SHP77 treated with DMSO at 0.1 percent for 48 hours (cell line): ENCODE results near the gene BLOC1S3.
A peak's percentile ranks its signal among the peaks of the same experiment; 100 is the strongest.

Experiments
- DNase-seq: peaks from one replicate; lab custom pipeline; 2025; lab: John Stamatoyannopoulos, UW

BLOC1S3 gene, protein sequence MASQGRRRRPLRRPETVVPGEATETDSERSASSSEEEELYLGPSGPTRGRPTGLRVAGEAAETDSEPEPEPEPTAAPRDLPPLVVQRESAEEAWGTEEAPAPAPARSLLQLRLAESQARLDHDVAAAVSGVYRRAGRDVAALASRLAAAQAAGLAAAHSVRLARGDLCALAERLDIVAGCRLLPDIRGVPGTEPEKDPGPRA

DNA sequence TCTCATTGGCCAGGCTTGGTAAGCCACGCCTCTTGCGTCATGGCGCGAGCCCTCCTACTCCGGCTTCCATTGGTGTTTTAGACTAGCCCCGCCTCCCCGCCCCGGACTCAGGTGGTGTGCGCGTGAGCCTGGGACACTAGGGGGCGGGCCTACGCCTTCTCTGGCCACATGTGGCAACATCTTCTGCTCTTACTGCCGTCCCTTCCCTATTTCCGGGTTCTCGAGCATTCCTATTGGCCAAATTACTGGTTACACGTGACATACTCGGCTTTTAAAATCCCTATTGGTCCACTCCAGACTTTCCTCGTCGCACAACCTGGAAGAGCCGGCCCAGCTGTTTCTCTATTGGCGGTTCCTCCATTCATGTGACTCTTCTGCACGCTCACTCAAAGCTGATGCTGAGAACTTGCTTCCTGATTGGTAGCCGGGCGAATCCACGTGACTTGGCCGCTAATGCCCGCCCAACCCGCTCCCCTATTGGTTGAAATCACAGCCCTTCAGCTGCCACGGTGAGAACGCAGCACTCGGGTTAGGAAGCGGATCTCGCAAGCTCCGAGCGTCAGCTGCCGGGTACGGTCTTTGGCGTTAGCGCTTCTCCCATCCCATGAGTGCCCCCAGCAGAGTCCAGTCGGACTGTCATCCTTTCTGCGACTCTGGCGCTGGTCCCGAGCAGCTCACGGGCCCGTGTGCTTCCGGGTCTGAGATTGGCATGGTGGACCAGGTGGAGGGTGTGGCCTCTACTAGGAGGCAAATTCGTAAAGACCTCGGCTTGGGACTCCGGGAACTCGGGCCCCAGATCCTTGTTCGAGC is at the start of gene BLOC1S3:
TSS of gene BLOC1S3 (plus strand) at position 523 of the 810 bp plus-strand sequence. CDS start 513 bp downstream, outside the sequence.
- DNase-seq: peak; percentile 100

DNA sequence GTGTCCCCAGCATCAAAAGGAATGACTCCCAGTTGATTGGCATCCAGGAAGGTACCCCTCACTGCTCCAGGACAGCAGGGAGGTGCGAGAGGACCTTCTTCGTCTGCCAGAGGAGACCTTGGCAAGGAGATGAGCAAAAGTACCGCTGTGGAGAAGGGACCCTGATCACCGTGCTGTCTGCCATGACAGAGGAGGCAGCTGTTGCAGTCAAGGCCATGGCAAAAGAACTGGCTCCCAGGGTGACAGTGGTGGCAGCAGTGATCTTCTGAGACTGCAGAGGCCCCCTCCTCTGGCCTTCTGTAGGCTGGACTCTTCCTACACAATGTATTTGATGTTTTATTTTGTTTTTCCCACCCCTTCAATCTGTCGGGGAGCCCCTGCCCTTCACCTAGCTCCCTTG is 49.8 kb upstream of the BLOC1S3 start:
- no peak for DNase-seq

DNA sequence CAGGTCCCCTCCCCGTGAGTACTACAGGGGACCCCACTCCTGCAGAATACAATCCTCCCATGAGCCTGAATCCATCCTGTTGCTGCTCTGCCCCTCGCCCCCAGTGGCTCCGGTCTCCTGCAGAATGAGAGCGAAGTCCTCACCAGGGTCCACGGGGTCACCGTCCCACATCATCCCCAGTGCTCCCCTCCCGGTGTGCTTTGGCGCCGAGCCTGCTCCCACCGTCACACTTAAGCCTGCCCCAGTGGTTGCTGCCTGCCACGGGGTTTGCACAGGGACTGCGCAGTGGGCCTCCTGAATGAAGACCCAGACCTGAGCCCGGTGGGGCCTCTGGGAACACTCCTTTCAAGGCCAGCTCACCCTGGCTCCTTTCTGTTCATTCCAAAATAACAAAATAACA is 48.3 kb upstream of the BLOC1S3 start:
- DNase-seq: no peak

DNA sequence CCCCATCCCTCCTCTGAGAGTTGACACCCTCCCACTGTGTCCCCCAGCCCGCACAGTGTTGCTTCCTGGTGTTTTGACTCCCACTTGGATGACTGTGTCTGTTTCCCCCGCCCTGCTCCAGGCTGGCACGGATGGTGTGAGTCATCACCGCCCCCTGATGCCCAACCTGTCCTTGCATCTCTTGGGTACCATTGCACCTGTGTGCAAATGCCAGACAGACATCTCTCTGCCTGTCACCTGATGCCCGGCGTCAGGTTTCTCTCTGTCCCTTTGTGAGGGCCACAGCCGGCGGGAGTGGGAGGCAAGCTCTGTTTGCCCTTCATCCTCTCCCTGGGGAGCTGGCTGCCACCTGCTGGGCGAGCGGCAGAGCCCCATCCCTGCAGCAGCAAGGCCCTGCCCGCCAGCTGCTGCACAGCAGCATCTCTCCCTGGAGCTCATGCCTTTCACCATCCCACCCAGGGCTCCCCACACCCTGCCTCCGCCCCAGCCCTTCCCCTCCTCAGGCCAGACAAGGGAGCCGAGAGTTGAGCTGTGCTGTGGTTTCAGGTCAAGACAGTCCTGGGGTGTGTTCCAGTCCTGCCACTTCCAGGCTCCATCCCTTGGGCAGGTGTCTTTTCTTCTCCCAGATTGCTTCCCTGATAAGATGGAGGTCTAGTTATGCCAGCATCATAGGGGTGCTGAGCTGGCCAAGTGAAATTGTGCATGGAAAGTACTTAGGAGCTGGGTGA is 47.5 kb upstream of the BLOC1S3 start:
- DNase-seq: peak; percentile 75

DNA sequence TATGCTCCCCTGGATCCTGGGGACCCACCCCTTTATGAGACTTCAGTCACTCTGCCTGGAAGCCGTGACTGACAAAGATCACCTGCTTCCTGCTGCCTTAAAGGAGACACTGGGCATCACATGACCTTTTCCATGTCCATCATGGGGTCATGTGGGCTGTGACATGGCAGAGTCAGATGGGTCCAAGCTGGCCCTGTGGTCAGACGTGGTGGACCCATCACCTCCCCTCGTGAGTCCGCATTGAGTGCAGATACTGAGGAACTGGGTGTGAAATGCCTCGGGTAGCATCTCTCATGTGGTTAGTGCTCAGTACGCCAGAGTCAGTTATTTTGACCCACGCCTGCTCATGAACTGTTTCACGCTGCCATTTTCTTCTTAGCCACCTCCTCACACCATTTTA is 44.9 kb upstream of the BLOC1S3 start:
- no peak for DNase-seq

DNA sequence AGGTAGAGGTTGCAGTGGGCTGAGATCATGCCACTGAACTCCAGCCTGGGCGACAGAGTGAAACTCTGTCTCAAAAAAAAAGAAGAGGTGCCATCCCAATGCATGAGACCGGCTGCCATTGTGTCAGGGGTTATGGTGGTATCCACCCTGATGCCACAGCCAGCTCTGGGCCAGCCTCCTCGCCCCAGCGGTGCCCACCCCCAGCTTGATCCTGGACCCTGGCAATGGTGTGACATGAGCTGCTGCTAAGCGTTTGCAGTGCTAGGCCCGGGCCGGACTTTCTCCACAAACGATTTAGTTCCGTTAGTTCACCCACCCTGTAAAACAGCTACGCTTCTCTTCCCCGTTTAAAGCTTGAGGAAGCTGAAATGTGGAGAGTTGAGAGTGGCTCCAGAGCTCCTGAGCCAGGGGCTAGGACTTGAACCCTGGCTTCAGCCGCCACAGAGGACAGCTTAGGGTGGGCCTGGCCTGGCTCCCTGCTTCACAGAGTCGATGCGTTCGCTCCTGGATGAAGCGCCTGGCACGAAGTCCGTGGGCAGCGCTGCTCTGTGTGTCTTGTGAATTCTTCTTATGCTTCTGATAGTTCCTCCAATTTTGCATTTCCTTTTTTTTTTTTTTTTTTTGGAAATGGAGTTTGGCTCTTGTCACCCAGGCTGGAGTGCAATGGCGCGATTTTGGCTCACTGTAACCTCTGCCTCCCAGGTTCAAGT is 43.3 kb upstream of the BLOC1S3 start:
- no peak for DNase-seq

DNA sequence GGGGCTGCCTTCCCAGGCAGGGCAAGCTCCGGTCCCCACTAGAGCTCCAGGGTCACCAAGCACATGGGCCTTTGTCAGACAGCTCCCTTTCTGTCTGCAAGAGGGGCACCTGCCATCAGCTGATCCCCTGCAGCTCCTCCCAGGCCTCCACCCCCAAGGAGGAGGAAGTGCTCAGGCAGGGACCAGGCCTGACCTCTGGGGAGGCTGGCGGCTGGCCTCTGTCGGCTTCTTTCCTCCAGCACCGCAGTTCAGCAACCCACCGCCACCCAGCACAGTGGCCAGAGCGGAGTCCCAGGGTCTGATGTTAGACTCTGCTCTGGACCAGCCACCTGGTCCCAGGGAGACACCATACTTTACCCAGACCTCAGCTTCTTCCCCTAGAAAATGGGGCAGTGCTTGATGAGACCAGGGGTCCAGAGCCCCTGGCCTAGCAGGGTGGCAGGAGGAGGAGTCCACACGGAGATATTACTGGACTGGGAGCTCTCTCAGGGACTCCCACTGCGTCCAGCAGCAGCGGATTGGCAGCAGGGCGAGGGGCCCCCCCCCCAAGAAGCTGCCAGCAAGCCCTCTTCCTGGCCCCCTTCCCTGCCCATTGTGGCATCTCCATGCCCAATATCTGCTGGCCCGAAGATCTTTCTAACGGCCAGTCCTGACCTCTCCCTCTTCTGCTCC is 41.9 kb upstream of the BLOC1S3 start:
- no peak for DNase-seq

DNA sequence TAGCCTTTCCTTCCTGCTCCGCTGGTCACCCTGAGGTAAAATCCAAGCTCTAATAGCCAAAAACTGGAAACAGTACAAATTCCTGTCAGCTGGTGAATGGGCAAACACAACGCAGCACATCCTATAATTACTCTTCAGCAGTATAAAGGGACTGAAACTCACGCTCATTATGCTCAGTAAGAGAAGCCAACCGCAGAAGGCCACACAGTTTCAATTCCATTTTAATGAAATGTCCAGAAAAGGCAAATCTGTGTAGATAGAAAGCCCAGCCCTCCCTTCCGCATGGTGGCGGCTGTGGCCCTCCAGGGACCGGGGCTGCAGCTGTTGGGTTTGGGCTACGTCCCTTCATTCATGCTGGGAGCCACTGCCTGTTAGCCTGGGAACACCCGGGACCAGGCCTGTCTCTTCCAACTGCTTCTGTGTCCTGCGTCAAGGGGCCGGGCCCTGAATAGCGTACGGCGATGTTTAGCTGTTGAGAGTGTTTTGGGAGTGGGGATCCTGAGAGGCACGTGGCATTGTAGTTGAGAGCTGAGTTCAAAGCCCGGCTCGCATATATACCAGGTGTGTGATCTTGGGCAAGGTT is 41.3 kb upstream of the BLOC1S3 start:
- DNase-seq: no peak

DNA sequence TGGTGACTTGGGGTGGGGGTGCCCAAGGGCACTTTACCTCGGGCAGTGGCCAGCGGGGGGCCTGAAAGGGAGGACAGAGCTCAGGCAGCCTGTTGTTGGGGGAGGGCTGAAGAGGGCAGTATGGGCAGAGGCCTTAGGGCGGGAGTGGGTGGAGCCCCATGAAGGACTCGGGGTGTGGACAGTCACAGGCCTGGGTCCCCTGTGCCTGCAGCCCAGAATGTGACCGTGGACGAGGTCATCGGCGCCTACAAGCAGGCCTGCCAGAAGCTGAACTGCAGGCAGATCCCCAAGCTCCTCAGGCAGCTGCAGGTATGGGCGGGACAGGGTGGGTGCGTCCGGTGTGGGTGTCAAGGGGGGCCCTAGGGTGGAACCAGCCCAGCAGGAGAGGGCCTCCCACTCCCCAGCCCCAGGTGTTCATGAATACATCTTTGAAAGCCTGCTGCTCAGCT is 40.3 kb upstream of the BLOC1S3 start:
- DNase-seq: no peak

DNA sequence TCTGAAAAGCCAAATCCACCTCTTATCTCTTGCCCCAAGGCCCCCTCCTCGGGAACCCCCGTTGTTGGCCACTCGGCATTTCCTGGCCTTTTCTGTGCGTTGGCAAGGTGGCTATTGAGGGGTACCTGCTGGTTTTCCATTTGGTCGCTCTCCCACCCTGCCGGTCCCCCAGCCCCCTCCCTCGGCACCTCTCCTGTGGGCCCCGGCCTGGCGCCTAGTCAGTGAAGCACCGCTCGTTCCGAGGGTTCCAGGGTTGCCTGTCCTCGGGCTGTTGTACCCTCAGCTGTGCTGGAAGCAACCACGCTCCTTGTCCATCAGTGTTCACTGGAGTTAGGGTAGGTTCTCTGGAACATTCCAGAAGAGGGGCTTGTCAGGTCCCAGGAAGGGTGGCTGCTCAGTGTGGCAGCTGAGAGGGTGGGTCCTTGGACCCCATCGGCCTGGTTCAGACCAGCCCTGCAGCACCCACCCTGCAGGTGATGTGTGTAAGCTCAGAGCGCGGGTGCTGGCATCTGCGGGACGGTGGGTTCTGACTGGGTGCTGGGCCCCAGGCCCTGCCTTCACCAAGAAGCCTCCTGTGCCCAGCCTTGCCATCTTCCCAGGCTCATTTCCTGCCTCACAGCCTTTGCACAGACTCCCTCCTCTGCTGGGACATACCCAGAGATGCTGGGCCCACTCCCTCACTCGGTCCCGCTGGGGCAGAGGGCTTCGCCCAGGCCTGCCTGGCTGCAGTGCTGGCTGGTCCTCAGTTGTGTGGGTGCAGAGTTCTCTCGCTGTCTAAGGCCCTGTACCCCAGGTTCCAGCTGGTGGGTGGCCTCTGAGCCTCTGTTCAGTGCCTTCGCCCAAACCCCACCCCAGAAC is 39.1 kb upstream of the BLOC1S3 start:
- DNase-seq: no peak

DNA sequence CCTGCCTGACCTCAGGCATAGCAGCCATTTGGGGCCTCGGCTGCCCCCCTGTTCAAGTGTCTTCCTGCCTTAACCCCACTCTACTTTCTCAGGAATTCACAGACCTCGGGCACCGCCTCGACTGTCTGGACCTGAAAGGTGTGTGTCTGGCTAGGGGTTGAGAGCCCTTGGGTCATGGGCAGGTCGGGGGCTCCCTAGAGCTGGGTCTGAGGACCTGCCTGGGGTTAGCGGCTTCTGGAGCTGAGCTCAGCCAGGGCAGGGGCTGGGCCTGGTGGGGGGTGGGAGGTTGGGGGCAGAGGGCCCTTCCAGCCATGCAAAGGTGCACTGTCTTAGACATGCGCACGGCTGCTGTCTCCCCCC is 38.5 kb upstream of the BLOC1S3 start:
- DNase-seq: no peak

DNA sequence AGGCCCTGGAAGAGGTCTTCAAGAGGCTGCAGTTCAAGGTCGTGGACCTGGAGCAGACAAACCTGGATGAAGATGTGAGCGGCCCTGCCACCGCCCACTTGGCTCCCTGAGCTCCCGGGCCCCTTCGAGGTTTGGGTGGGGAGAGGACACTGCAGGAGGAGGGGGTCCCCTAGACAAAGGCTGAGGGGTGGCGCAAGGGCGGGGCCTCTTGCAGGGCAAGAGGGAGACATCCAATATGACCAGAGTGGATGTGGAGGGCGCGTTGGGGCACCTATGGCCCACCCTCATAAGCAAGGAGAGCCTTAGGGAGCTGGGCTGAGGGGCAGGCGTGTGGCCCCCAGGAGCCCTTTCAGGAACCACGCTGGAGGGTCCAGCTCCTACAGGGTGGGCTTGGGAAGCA is 38.1 kb upstream of the BLOC1S3 start:
- no peak for DNase-seq

DNA sequence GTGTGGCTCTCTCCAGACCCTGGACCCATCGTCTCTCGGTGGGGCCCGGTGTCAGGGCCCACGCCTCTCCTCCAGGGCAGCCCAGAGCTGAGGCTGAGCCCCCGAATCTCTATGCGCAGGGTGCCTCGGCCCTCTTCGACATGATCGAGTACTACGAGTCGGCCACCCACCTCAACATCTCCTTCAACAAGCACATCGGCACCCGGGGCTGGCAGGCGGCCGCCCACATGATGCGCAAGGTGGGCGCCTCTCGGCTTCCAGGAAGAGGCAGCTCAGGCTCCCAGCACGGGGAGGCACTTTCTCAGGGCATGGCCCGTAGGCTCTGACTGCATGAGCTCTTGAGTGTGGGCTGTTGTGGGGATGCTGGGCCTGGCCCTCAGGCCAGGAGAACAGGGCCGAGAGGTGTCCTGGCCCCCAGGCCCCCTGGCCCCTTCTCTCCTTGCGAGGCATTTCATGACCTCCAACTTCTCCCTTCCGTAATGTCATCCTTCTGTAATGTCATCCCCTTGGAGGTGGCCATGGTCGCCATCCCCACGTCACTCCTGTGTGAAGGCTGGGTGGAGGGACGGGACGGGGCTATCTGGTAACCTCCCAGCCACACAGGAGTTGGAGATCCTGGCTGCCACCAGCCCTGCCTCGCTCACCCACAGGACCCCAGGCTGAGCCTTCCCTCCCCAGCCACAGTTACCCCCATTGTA is 37.2 kb upstream of the BLOC1S3 start:
- DNase-seq: no peak

DNA sequence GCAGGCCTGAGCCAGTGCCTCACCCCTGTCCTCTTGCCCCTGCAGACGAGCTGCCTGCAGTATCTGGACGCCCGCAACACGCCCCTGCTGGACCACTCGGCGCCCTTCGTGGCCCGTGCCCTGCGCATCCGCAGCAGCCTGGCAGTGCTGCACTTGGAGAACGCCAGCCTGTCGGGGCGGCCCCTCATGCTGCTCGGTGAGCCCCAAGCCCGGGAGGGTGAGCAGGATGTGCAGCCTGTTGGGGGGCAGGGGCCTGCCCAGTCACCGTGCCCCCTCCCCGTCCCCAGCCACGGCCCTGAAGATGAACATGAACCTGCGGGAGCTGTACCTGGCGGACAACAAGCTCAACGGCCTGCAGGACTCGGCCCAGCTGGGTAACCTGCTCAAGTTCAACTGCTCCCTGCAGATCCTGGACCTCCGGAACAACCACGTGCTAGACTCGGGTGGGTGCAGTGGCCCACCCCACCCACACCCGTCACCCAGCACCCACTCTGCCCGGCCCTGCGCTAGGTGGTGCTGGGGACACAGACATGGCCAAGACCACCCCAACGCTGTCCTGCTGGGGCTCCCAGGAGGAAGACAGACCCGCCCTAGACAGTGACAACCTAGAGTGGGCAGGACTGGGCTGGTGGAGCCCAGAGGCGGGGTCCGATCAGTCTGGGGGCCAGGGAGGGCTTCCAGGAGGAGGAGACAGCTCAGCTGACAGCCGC is 36.4 kb upstream of the BLOC1S3 start:
- DNase-seq: no peak

DNA sequence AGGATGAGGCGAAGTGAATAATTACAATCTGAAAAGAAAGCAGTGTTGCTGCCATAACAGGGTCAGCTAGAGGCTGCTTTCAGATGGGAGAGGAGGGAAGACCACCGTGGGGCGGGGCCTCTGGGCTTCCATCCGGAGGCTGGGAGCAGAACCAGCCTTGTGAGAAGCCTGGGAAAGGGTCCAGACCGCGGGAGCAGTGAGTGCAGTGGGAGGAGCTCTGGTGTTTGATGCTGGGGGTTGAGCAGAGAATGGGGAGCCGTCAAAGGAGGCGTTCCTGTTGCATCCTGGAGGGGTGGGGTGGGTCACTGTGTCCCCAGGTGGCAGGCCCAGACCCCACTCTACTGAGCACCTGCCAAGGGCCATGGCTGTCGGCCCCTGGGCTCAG is 35.9 kb upstream of the BLOC1S3 start:
- no peak for DNase-seq

DNA sequence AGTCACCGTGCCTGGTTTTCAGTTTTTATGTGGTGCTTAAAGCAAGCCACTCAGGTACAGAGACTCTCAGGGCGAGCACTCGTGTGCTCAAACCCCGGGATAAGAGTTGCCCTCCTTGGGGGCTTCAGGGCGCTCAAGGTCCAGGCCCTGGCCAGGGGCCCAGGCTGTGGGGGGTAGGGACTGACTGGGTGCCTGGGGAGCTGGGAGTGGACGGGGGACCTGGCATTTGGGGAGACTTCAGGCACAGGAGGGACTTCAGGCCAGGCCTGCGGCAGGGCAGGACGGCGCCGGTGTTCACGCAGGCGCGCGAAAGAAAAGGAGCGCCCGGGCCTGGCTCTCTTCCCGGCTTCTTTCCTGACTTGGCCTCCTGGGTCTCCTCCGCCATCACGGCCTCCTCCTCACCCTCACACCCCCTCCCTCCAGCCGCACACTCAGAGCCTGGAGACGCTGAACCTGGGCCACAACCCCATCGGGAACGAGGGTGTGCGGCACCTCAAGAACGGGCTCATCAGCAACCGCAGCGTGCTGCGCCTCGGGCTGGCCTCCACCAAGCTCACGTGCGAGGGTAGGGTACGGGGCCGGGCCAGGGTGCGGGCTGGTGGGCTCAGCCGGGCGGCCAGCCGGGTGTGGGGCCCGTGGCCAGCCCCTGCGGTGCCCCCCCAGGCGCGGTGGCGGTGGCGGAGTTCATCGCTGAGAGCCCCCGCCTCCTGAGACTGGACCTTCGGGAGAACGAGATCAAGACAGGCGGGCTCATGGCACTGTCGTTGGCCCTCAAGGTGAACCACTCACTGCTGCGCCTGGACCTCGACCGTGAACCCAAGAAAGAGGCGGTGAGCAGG is 33.9 kb upstream of the BLOC1S3 start:
- DNase-seq: no peak

DNA sequence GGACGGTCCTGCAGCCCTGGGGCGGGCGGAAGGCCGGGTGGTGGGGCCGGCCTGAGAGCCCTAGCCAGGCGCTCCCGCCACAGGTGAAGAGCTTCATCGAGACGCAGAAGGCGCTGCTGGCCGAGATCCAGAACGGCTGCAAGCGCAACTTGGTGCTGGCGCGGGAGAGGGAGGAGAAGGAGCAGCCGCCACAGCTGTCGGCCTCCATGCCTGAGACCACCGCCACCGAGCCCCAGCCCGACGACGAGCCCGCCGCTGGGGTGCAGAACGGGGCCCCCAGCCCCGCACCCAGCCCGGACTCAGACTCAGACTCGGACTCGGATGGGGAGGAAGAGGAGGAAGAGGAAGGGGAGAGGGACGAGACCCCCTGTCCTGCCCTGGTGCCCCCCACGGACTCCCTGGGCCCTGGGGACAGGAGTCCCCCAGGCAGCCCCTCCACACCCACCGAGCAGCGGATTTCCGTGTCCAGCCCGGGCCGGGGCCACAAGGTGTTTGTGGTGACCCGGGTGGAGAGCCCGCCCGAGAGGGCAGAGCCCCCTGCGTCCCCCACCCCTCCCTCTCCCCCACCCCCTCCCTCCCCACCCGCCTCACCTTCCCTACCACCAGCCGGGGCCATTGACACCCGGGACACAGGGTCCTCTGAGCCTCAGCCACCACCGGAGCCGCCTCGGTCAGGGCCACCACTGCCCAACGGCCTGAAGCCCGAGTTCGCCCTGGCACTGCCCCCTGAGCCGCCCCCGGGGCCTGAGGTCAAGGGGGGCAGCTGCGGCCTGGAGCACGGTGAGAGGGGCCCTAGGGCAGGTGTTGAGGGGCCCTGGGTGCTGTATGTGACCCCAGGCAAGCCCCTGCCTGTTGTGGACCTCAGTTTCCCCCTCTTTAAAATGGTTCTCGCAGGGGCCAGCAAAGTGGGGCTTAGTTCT is 33.1 kb upstream of the BLOC1S3 start:
- DNase-seq: no peak
